SK-N-SH treated with all-trans-retinoic acid at 6 μM for 48 hours (cell line): Measurements from ENCODE around the gene C12orf42.

Experiments
- ATAC-seq: fragments of 200-7000 bp; cut with Tn5 transposase; 3 replicates; pipeline ENCODE4 v1.9.1; 2020; ENCODE audit warnings: mild to moderate bottlenecking, moderate library complexity
- ARNTL ChIP-seq: fragments of 450-650 bp; formaldehyde crosslinking; IDR thresholded peaks from 2 replicates; pipeline ENCODE4 v1.5.0; 2020; ENCODE audit warnings: low read depth, mild to moderate bottlenecking, moderate library complexity, borderline replicate concordance
- ESRRG ChIP-seq: fragments of 250-450 bp; sonication (Bioruptor Pico); IDR thresholded peaks from 2 replicates; pipeline ENCODE4 v1.6.1; 2021; ENCODE audit warnings: mild to moderate bottlenecking
- GLIS3 ChIP-seq: fragments of 250-450 bp; sonication (Bioruptor Pico); IDR thresholded peaks from 2 replicates; pipeline ENCODE4 v1.5.0; 2020; ENCODE audit warnings: mild to moderate bottlenecking, moderate library complexity
- ISL1 ChIP-seq: fragments of 250-450 bp; sonication (Bioruptor Pico); IDR thresholded peaks from 2 replicates; pipeline ENCODE4 v2.1.2; 2022; ENCODE audit warnings: mild to moderate bottlenecking, moderate library complexity
- OSR1 ChIP-seq: fragments of 250-450 bp; sonication (Bioruptor Pico); IDR thresholded peaks from 2 replicates; pipeline ENCODE4 v1.8.0; 2022; ENCODE audit warnings: moderate library complexity, mild to moderate bottlenecking, inconsistent platforms
- PATZ1 ChIP-seq: fragments of 250-450 bp; sonication (Bioruptor Pico); IDR thresholded peaks from 2 replicates; pipeline ENCODE4 v1.8.0; 2020; ENCODE audit warnings: mild to moderate bottlenecking, moderate library complexity, borderline replicate concordance
- POU6F1 ChIP-seq: fragments of 250-450 bp; sonication (Bioruptor Pico); IDR thresholded peaks from 2 replicates; pipeline ENCODE4 v1.8.0; 2021; ENCODE audit warnings: low read depth, mild to moderate bottlenecking, moderate library complexity, borderline replicate concordance
- RARB ChIP-seq: fragments of 250-450 bp; sonication (Bioruptor Pico); IDR thresholded peaks from 2 replicates; pipeline ENCODE4 v1.8.0; 2021; ENCODE audit warnings: mild to moderate bottlenecking, moderate library complexity
- SNAI2 ChIP-seq: fragments of 250-450 bp; sonication (Bioruptor Pico); IDR thresholded peaks from 2 replicates; pipeline ENCODE4 v1.5.0; 2020; ENCODE audit warnings: mild to moderate bottlenecking, moderate library complexity
- TOX ChIP-seq: fragments of 250-450 bp; sonication (Bioruptor Pico); IDR thresholded peaks from 2 replicates; pipeline ENCODE4 v1.8.0; 2021; ENCODE audit warnings: mild to moderate bottlenecking, moderate library complexity, borderline replicate concordance
- TSHZ2 ChIP-seq: fragments of 250-450 bp; sonication (Bioruptor Pico); IDR thresholded peaks from 2 replicates; pipeline ENCODE4 v1.5.0; 2020; ENCODE audit warnings: mild to moderate bottlenecking, moderate library complexity
- ZFP3 ChIP-seq: fragments of 250-450 bp; sonication (Bioruptor Pico); IDR thresholded peaks from 2 replicates; pipeline ENCODE4 v1.5.0; 2020; ENCODE audit warnings: mild to moderate bottlenecking, moderate library complexity
- ZNF70 ChIP-seq: fragments of 450-650 bp; formaldehyde crosslinking; IDR thresholded peaks from 2 replicates; pipeline ENCODE4 v1.5.0; 2020; ENCODE audit warnings: mild to moderate bottlenecking, moderate library complexity

C12orf42 gene

DNA sequence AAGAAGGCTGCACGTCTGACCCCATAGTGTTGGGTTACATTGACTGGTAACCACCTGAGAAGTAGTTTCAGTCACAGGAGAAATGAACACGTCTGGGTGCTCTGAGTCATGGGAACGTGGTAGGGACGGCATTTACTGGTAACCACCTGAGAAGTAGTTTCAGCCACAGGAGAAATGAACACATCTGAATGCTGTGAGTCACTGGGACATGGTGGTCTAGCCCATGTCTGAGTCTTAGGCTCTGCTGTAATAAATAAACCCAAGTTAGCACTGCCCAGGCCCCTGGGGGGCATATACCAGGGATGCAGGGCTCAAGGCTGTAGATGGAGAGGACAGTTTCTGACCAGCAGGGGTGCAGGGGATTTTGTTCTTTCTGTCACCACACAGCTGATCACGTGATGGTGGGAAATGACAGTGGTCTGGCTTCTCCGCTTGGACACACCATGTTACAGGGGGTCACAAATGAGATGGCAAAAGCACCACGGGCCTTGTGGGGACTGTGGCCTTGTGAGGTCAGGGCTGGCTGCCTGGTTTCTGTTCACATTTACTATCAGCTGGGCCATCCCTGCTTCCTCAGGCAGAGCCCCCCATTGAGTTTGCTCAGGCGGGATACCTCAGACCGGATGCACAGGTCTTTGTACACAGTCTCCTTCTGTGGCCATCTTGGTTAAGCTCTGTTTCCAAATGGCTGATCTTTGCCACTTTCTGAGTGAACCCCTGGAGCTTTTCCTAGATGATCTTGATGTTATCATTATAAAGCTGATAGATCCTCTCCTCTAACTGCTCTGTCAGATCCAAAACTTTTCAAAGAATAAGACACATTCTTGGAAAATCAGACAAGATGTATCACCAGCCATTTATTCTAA, 9.8 kb upstream of the C12orf42 start (continued):
- no peak for TF ChIP-seq POU6F1 (CRISPR knock-in tag)
- TF ChIP-seq ARNTL: no peak
- TF ChIP-seq ZNF70 (CRISPR knock-in tag): no peak

GRCh38 chr12:103504606-103505005, 8.8 kb upstream of the C12orf42 start:
- ATAC-seq: no peak
- TF ChIP-seq ESRRG (CRISPR knock-in tag) (no peak), OSR1 (CRISPR knock-in tag) (no peak)

- ATAC-seq: peak; percentile 54
- TF ChIP-seq PATZ1 (CRISPR knock-in tag) (no peak), ESRRG (CRISPR knock-in tag) (no peak)
Observed at GRCh38 chr12:103503546-103504480, 8.0 kb upstream of the C12orf42 start.

DNA sequence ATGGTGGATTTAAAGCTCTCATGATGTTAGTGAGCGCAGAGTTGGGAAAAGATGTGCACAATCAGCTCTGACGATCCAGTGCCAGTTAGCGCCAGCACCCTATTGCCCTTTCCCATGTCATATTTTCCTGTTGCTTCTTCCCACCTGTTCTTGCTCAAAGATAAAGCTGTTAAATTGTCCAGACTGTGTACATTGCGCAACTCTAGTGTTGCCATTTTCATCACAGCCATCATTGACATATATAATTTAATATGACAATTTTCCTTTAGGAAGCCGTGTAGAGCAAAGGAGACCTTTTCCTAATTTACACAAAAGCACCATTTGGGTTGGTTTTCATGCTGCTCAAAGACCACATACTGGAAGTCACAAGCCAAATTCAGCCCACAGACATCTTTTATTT, 5.7 kb upstream of the C12orf42 start:
- ATAC-seq: no peak

More for the DNA sequence above, 5.7 kb upstream of the C12orf42 start:
- TF ChIP-seq GLIS3 (CRISPR knock-in tag): no peak
- no peak for TF ChIP-seq POU6F1 (CRISPR knock-in tag)
- TF ChIP-seq TSHZ2 (CRISPR knock-in tag): no peak
- TF ChIP-seq ZFP3: no peak
- no peak for TF ChIP-seq PATZ1 (CRISPR knock-in tag)
- TF ChIP-seq ISL1 (CRISPR knock-in tag): no peak
- TF ChIP-seq TOX (CRISPR knock-in tag): no peak
- no peak for TF ChIP-seq SNAI2 (CRISPR knock-in tag)
- TF ChIP-seq RARB (CRISPR knock-in tag): no peak
- no peak for TF ChIP-seq ZNF70 (CRISPR knock-in tag)
